ENCODE measurements around the gene IL13RA1. TPM values are rescaled to one million over a fixed set of nuclear protein-coding genes. Genes with fewer than 3 reads are reported as not detected.

IL13RA1 gene
- polyA plus RNA-seq (2013, experiment 1 of 4) = 4.6 TPM
- polyA plus RNA-seq (2013, experiment 2 of 4) = 3.7 TPM
- polyA plus RNA-seq (2013, experiment 3 of 4) = 3.6 TPM
- 4.8 TPM for polyA plus RNA-seq (2013, experiment 4 of 4)

DNA sequence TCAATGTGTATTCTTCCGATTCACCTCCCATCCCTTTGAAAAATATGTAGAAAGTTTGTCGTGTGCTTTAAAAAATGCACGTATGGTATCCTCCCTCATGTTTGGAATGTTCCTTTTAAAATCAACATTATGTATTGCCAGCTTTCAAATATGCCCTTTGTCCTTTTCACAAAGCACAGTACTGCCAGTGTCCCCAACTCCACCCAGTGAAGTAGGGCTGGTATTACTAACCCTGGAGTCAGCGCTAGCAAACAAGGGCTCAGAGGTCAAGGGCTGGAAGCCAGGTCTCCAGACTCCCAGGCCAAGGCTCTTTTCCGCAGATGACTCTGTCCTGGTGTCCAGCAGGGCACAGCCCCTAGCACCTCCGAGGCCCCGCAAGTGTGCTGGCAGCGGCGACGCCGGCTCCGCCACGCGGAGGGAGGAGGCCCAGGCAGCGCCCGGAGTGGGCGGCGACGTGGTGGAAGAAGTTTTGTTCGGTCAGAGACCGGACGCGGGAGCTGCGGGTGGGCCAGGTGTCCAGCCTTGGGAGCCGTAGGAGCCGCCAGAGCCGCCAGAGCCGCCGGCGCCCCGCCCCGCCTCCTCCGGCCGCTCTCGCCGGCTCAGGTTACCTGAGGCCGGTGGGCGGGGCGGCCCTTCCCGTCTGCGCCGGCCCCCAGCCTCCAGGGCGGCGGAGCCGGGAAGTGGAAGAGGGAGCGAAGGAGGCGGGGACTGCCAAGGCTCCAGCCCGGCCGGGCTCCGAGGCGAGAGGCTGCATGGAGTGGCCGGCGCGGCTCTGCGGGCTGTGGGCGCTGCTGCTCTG, at the start of gene IL13RA1:
TSS of gene IL13RA1 (plus strand) at position 720 of the 799 bp plus-strand sequence. CDS start at position 753, 33 bp downstream.
- Histone ChIP-seq H3K4me1 (ENCODE audit: control insufficient read depth, insufficient read depth, low read length) (no peaks in the 10 kb centered on the region), H3K9me3 (ENCODE audit: control insufficient read depth, low read length) (no peaks in the 10 kb centered on the region), H3K27ac (ENCODE audit: insufficient read depth, low read depth, low read length, poor library complexity, severe bottlenecking) (no peak within 1 kb of the TSS), H3K4me3 (ENCODE audit: insufficient read depth, low read depth, low read length) (peak within 1 kb of the TSS; percentile 51), H3K36me3 (ENCODE audit: control insufficient read depth, insufficient read depth, low read length) (no peaks in the 10 kb centered on the region), H3K27me3 (ENCODE audit: control insufficient read depth, insufficient read depth, low read length, poor library complexity, severe bottlenecking) (peaks cover 34% of the 10 kb centered on the region)
- WGBS, 2 experiments = 4 to 6% methylated on average over 55 to 56 of the region's 56 CpGs

DNA sequence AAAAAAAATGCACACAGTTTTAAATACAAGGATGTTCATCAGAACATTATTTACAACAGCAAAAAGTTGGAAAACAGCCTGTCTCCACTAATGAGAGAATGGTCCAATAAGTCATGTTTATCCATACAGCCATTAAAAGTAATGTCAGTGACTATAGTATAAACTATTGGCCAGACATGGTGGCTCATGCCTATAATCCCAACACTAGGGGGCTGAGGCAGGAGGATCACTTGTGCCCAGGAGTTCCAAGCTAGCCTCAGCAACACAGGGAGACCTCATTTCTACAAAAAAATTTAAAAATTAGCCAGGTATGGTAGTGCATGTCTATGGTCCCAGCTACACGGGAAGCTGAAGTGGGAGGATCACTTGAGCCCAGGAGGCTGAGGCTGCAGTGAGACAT, 48.1 kb upstream of the IL13RA1 start:
- H3K4me3 ChIP-seq (ENCODE audit: insufficient read depth, low read depth, low read length) = no peak overlapping the region
- no peaks in the 10 kb centered on the region for H3K4me1 ChIP-seq (ENCODE audit: control insufficient read depth, insufficient read depth, low read length)
- no peak overlapping the region for H3K27ac ChIP-seq (ENCODE audit: insufficient read depth, low read depth, low read length, poor library complexity, severe bottlenecking)
- 0% methylated on average over 1 of the region's 1 CpG for WGBS, 2 experiments
- H3K36me3 ChIP-seq (ENCODE audit: control insufficient read depth, insufficient read depth, low read length) = no peaks in the 10 kb centered on the region
- H3K9me3 ChIP-seq (ENCODE audit: control insufficient read depth, low read length) = no peaks in the 10 kb centered on the region
- no peaks in the 10 kb centered on the region for H3K27me3 ChIP-seq (ENCODE audit: control insufficient read depth, insufficient read depth, low read length, poor library complexity, severe bottlenecking)

DNA sequence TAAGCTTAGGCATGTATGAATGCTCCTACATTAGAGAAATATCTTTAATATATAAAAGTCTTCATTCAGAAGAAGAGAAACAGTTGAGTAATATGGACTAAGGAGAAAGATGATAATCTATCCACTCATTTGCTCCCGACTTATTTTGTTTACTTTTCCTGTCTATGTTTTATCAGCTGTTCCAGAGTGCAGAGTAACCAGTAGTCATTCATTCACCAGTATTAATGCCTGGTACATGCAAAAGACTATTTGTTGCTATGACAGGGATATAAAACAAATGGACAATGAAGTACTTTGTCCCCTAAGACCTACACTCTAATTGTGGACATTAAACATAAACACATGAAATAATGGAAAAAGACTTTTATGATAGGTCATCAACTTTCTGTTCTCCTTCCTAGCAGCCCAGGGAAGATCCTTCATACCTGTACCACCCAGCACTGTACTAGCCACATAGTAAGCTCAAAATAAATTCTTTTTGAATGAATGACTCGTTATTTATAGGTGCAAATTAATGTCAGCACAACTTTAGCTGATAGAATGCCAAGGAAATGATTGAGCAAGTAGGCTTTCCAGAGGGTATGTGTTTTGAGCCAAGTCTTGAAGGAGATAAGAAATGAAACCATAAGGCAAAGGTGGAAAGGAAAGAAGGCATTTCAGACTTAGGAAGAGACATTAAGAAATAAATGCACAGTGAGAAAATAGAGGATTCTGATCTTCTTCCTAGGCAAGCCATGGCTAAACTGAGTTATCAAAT, 45.0 kb upstream of the IL13RA1 start:
- 88 to 100% methylated on average over 1 to 2 of the region's 2 CpGs for WGBS, 2 experiments
- Histone ChIP-seq H3K27me3 (ENCODE audit: control insufficient read depth, insufficient read depth, low read length, poor library complexity, severe bottlenecking) (no peaks in the 10 kb centered on the region), H3K9me3 (ENCODE audit: control insufficient read depth, low read length) (no peaks in the 10 kb centered on the region), H3K4me1 (ENCODE audit: control insufficient read depth, insufficient read depth, low read length) (no peaks in the 10 kb centered on the region), H3K4me3 (ENCODE audit: insufficient read depth, low read depth, low read length) (no peak overlapping the region), H3K36me3 (ENCODE audit: control insufficient read depth, insufficient read depth, low read length) (no peaks in the 10 kb centered on the region), H3K27ac (ENCODE audit: insufficient read depth, low read depth, low read length, poor library complexity, severe bottlenecking) (no peak overlapping the region)

DNA sequence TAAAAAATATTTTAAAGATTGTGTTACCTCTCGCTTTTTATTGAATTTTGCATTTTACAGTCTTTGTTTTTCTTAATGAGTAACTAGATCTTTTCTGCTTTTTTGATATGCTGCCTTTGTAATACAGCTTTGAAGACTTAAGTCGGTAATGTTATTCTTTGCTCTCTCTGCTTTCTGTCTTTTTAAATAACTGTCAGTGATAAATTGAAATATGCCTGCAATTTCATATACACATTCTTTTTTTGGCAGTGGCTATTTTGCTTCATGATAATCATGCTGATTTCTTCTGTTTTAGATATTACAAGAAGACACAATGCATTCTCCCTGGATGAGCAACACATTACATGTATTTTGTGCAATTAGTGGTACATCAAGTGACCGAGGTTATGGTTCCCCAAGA, 42.0 kb upstream of the IL13RA1 start:
- Histone ChIP-seq H3K27me3 (ENCODE audit: control insufficient read depth, insufficient read depth, low read length, poor library complexity, severe bottlenecking) (no peaks in the 10 kb centered on the region), H3K9me3 (ENCODE audit: control insufficient read depth, low read length) (no peaks in the 10 kb centered on the region), H3K27ac (ENCODE audit: insufficient read depth, low read depth, low read length, poor library complexity, severe bottlenecking) (no peak overlapping the region), H3K4me1 (ENCODE audit: control insufficient read depth, insufficient read depth, low read length) (no peaks in the 10 kb centered on the region), H3K36me3 (ENCODE audit: control insufficient read depth, insufficient read depth, low read length) (no peaks in the 10 kb centered on the region), H3K4me3 (ENCODE audit: insufficient read depth, low read depth, low read length) (no peak overlapping the region)
- WGBS, 2 experiments = 94 to 96% methylated on average over 3 of the region's 3 CpGs

DNA sequence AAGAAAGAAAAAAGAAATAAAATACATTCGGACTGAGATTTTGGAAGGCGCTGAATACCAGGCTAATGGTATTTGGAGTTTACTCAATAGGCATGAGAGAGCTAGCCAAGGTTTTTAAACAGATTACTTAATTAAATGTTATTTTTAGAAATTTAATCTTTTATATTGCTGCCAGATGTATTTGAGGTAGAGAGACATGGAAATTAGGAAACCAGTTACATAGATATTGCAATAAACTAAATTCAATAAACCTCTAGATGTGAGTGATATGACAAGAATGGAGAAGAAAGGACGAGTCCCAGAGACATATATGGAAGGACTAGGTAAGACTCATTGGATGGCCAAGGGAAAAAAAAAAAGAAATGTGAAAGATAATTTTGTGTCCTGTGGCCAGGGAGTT, 38.5 kb upstream of the IL13RA1 start:
- H3K36me3 ChIP-seq (ENCODE audit: control insufficient read depth, insufficient read depth, low read length) = no peaks in the 10 kb centered on the region
- H3K27ac ChIP-seq (ENCODE audit: insufficient read depth, low read depth, low read length, poor library complexity, severe bottlenecking) = no peak overlapping the region
- H3K27me3 ChIP-seq (ENCODE audit: control insufficient read depth, insufficient read depth, low read length, poor library complexity, severe bottlenecking) = no peaks in the 10 kb centered on the region
- H3K4me1 ChIP-seq (ENCODE audit: control insufficient read depth, insufficient read depth, low read length) = no peaks in the 10 kb centered on the region
- WGBS, 2 experiments = 100% methylated on average over 1 to 3 of the region's 3 CpGs
- H3K9me3 ChIP-seq (ENCODE audit: control insufficient read depth, low read length) = no peaks in the 10 kb centered on the region
- H3K4me3 ChIP-seq (ENCODE audit: insufficient read depth, low read depth, low read length) = no peak overlapping the region

DNA sequence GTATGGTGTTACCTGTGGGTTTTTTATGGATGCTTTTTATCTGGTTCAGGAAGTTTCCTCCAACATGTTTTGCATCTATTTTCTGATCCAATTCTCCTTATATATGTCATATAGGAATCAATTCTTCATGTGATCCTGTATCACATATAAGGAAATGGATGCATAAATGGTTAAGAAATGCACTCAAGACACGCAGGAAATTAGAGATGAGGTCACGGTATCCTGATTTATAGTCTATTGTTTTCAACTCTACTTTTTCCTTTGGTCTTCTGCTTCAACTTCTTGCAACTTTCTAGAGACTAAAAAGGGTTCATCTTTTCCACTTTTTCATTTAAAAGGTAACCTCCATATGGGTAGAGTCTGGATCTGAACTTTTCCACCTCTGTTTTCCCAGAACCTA, 33.6 kb upstream of the IL13RA1 start:
- H3K4me1 ChIP-seq (ENCODE audit: control insufficient read depth, insufficient read depth, low read length) = no peaks in the 10 kb centered on the region
- no peaks in the 10 kb centered on the region for H3K36me3 ChIP-seq (ENCODE audit: control insufficient read depth, insufficient read depth, low read length)
- no peaks in the 10 kb centered on the region for H3K27me3 ChIP-seq (ENCODE audit: control insufficient read depth, insufficient read depth, low read length, poor library complexity, severe bottlenecking)
- no peak overlapping the region for H3K27ac ChIP-seq (ENCODE audit: insufficient read depth, low read depth, low read length, poor library complexity, severe bottlenecking)
- no peak overlapping the region for H3K4me3 ChIP-seq (ENCODE audit: insufficient read depth, low read depth, low read length)
- H3K9me3 ChIP-seq (ENCODE audit: control insufficient read depth, low read length) = no peaks in the 10 kb centered on the region
- 75 to 90% methylated on average over 2 of the region's 2 CpGs for WGBS, 2 experiments

DNA sequence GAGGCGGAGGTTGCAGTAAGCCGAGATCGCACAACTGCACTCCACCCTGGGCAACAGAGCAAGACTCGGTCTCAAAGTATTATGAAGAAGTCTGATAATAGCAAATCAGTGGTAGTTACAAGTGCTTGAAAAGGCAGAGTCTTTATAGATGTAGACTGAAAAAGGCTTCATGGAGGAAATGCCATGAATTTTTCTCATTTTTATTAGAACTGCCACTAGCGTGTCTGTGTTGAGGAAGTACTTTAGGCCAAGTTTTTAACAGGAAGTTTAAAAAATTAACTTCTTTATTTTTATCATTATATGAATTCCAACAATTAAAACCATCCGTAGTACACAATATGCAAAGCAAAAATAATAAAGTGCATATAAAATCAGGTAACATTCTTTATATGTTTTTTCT, 32.8 kb upstream of the IL13RA1 start:
- Histone ChIP-seq H3K4me3 (ENCODE audit: insufficient read depth, low read depth, low read length) (no peak overlapping the region), H3K27me3 (ENCODE audit: control insufficient read depth, insufficient read depth, low read length, poor library complexity, severe bottlenecking) (no peaks in the 10 kb centered on the region), H3K36me3 (ENCODE audit: control insufficient read depth, insufficient read depth, low read length) (no peaks in the 10 kb centered on the region), H3K27ac (ENCODE audit: insufficient read depth, low read depth, low read length, poor library complexity, severe bottlenecking) (no peak overlapping the region), H3K4me1 (ENCODE audit: control insufficient read depth, insufficient read depth, low read length) (no peaks in the 10 kb centered on the region), H3K9me3 (ENCODE audit: control insufficient read depth, low read length) (no peaks in the 10 kb centered on the region)
- WGBS, 2 experiments = 97 to 98% methylated on average over 4 to 5 of the region's 6 CpGs

DNA sequence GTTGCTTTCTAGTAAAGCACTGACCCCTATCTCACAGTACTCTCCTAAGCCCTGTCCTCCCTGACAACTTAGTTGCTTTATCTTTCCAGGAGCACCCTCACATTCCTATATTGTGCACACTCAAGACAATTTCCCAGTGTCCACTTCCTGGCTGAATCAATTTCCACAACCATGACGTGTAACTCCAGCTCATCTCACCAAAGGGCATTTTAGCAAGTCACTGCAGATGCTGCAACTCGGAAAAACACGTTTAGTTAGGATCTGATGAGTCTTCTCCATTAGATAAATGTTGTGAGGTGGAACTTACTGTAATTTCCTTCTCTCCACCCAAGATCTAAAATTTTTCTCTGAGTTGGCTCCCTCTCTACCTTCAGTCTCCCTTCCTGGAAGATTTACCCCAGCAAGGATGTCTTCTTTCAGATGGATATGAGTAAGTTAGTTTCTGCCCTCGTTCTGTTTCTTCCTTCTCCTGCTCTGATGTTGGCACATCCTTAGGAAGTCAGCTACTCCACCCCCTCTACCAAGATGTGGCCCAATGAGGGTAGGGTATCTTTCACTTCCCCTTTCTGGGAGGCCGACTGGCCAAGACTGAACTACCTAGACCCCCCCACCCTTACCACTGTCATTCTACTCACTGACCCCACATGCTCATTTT, 28.8 kb upstream of the IL13RA1 start:
- H3K4me3 ChIP-seq (ENCODE audit: insufficient read depth, low read depth, low read length) = no peak overlapping the region
- no peak overlapping the region for H3K27ac ChIP-seq (ENCODE audit: insufficient read depth, low read depth, low read length, poor library complexity, severe bottlenecking)
- 78 to 89% methylated on average over 2 to 4 of the region's 5 CpGs for WGBS, 2 experiments
- H3K36me3 ChIP-seq (ENCODE audit: control insufficient read depth, insufficient read depth, low read length) = no peaks in the 10 kb centered on the region
- no peaks in the 10 kb centered on the region for H3K4me1 ChIP-seq (ENCODE audit: control insufficient read depth, insufficient read depth, low read length)
- H3K27me3 ChIP-seq (ENCODE audit: control insufficient read depth, insufficient read depth, low read length, poor library complexity, severe bottlenecking) = no peaks in the 10 kb centered on the region
- H3K9me3 ChIP-seq (ENCODE audit: control insufficient read depth, low read length) = no peaks in the 10 kb centered on the region

DNA sequence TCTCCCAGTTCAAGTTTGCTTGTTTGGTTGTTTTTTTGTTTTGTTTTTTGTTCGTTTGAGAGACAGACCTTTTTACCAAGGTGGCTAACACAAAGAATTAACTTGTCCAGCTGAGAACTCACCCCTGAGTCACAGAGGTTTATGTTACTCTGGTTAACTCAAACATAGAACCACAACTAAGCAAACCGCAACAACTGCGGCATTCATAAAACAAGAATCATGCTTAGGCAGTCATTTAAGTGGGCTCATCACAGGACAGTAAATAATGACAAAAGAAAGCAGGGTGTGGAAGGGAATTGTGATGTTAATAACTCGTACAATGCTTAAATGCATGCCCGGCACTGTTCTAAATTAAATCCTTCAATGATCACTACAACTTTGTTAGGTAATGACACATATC, 24.7 kb upstream of the IL13RA1 start:
- 94 to 95% methylated on average over 3 to 5 of the region's 5 CpGs for WGBS, 2 experiments
- no peaks in the 10 kb centered on the region for H3K36me3 ChIP-seq (ENCODE audit: control insufficient read depth, insufficient read depth, low read length)
- no peaks in the 10 kb centered on the region for H3K9me3 ChIP-seq (ENCODE audit: control insufficient read depth, low read length)
- no peak overlapping the region for H3K27ac ChIP-seq (ENCODE audit: insufficient read depth, low read depth, low read length, poor library complexity, severe bottlenecking)
- H3K27me3 ChIP-seq (ENCODE audit: control insufficient read depth, insufficient read depth, low read length, poor library complexity, severe bottlenecking) = no peaks in the 10 kb centered on the region
- H3K4me3 ChIP-seq (ENCODE audit: insufficient read depth, low read depth, low read length) = no peak overlapping the region
- no peaks in the 10 kb centered on the region for H3K4me1 ChIP-seq (ENCODE audit: control insufficient read depth, insufficient read depth, low read length)

DNA sequence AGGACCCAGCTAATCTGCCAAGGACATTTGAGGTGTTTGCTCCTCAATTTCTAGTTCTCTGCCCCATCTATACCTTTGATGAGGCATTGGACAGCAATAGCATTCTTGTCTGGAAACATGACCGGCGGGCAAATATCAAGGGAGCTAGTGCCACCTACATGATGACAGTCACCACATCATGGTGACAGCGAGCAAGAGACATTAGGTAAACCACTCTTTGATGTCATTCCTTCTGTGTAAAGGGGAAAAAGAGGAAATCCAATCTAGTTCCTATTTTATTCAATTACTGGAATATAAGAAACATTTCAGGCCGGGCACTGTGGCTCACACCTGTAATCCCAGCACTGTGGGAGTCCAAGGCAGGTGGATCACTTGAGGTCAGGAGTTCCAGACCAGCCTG, 20.7 kb upstream of the IL13RA1 start:
- H3K4me3 ChIP-seq (ENCODE audit: insufficient read depth, low read depth, low read length) = no peak overlapping the region
- 85 to 92% methylated on average over 3 to 4 of the region's 4 CpGs for WGBS, 2 experiments
- no peaks in the 10 kb centered on the region for H3K27me3 ChIP-seq (ENCODE audit: control insufficient read depth, insufficient read depth, low read length, poor library complexity, severe bottlenecking)
- H3K9me3 ChIP-seq (ENCODE audit: control insufficient read depth, low read length) = no peaks in the 10 kb centered on the region
- H3K36me3 ChIP-seq (ENCODE audit: control insufficient read depth, insufficient read depth, low read length) = no peaks in the 10 kb centered on the region
- no peak overlapping the region for H3K27ac ChIP-seq (ENCODE audit: insufficient read depth, low read depth, low read length, poor library complexity, severe bottlenecking)
- no peaks in the 10 kb centered on the region for H3K4me1 ChIP-seq (ENCODE audit: control insufficient read depth, insufficient read depth, low read length)
